ENCODE data around the gene CARD19.

The CARD19 gene

GRCh38 chr9:93059715-93060578 is 36.1 kb upstream of the CARD19 start:
- no peak for TF ChIP-seq CTCF (IDR thresholded peaks at IDR 0.05; ENCODE audit: low read length, missing control alignments)
- no peak for DNase-seq (ENCODE audit: low read depth)
- no peak overlapping the region for H3K4me3 ChIP-seq (replicated peaks; ENCODE audit: low read depth, low read length)

GRCh38 chr9:93060746-93061259 is 35.2 kb upstream of the CARD19 start:
- DNase-seq (ENCODE audit: low read depth), result peak; percentile 50
- H3K4me3 ChIP-seq (replicated peaks; ENCODE audit: low read depth, low read length), result no peak overlapping the region
- no peak for TF ChIP-seq CTCF (IDR thresholded peaks at IDR 0.05; ENCODE audit: low read length, missing control alignments)

GRCh38 chr9:93061260-93061751 is 34.7 kb upstream of the CARD19 start:
- TF ChIP-seq CTCF (IDR thresholded peaks at IDR 0.05; ENCODE audit: low read length, missing control alignments), result no peak
- peak; percentile 48 for DNase-seq (ENCODE audit: low read depth)
- no peak overlapping the region for H3K4me3 ChIP-seq (replicated peaks; ENCODE audit: low read depth, low read length)

DNA sequence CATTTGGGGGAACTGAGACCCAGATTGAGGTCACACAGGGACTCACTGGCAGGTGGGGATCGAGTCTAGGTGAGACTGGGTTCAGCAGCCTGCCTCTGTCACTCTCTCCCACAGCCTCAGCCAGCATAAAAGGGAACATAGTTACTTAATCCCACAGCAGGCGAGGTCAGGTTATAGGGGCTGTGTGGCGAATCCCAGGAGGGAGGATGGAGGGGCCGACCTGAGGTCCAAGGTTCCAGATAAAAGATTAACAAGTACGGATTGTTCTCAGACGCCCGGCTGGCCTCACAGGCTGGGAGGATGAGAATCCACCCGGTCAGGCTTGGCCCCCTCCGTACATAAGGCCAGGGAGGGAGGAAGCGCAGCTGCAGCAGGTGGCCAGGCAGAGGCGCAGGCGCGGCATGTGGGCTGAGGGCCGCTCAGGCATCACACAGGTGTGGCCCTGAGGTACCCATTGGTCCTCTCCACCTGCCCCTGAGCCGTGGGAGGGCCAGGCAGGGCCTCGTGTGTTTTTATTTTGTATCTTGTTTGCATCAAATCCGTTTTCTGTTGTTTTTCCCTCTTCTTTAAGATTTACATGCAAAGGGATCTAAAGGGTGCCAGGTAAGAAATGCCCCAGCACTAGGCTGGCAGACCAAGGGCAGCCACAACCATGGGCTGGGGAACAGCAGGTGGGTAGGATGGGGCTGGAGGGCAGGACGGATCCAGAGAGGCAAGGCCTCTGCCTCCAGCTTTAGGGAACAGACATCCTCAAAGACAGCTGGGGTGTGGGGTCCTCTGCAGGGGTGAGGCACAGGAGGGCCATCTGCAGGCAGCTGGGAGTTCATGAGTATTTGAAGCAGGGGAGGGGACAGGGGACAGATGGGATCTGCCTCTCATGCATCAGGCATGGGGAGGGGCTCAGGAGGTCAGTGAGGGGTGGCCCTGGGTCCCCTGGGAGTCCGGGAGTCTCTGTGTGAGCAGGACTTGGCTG is 33.9 kb upstream of the CARD19 start:
- no peak for TF ChIP-seq CTCF (IDR thresholded peaks at IDR 0.05; ENCODE audit: low read length, missing control alignments)
- DNase-seq (ENCODE audit: low read depth), result no peak
- H3K4me3 ChIP-seq (replicated peaks; ENCODE audit: low read depth, low read length), result no peak overlapping the region

- no peak for DNase-seq (ENCODE audit: low read depth)
- TF ChIP-seq CTCF (IDR thresholded peaks at IDR 0.05; ENCODE audit: low read length, missing control alignments), result no peak
- H3K4me3 ChIP-seq (replicated peaks; ENCODE audit: low read depth, low read length), result no peak overlapping the region
Measured at GRCh38 chr9:93064392-93065134, 31.5 kb upstream of the CARD19 start.

DNA sequence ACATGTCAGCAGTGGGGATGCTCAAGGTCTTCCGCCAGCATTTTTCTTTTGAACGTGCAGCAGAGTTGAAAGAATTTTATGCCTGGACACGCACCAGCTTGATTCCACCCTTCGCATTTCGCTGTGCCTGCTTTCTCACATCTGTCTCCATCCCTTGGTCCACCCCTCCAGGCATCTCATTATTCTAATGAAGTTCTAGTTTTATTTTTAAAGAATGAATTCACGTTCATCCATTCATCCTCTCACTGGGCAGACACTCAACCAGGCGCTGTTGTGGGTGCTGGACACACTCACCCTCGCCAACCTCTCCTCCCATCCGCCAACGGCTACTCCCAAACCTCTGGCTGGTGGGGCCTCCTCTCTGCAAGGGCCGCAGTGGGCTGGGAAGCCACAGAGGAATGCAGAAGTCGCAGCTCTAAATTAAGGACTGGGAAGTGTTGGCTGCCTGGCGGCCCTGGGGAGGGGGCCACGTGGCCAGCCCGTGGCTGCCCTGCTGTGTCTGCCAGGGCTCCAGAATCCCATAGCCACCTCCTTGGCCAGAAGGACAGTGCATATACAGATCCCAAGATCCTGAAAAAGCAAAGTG is 30.8 kb upstream of the CARD19 start:
- H3K4me3 ChIP-seq (replicated peaks; ENCODE audit: low read depth, low read length), result no peak overlapping the region
- no peak for TF ChIP-seq CTCF (IDR thresholded peaks at IDR 0.05; ENCODE audit: low read length, missing control alignments)

More for the DNA sequence above, 30.8 kb upstream of the CARD19 start:
- DNase-seq (ENCODE audit: low read depth), result no peak

All from fibroblast of pulmonary artery (primary cell).